WTC11 (cell line): ENCODE measurements around the gene PRKN. TPM values are rescaled to one million over a fixed set of nuclear protein-coding genes. Genes with fewer than 3 reads are reported as not detected.
A peak's percentile ranks its signal among the peaks of the same experiment; 100 is the strongest.

ENCODE experiments used
- ATAC-seq: fragments of 200-7000 bp; cut with Tn5 transposase; 2 replicates; pipeline ENCODE4 v1.10.0; 2021; ENCODE audit warnings: mild to moderate bottlenecking, moderate library complexity
- CTCF ChIA-PET: fragments of 300-600 bp; sonication (Branson Sonifier 250); formaldehyde crosslinking; loops from one replicate; lab custom pipeline; 2021; ENCODE audit warnings: antibody characterized with exemption; lab: Charles Lee
- POLR2A ChIA-PET: fragments of 350-600 bp; sonication (Branson Sonifier 250); formaldehyde crosslinking; loops from one replicate; lab custom pipeline; 2021; ENCODE audit warnings: antibody characterized with exemption; lab: Charles Lee
- DNase-seq: peaks from one replicate; pipeline ENCODE4 v3.0.0; 2021; ENCODE audit warnings: low spot score
- H3K27ac Mint-ChIP-seq: 2 replicates; pipeline ENCODE4 v1.8.0; 2021; ENCODE audit warnings: mixed read lengths
- H3K27me3 Mint-ChIP-seq: 2 replicates; pipeline ENCODE4 v1.8.0; 2021; ENCODE audit warnings: low read depth, mild to moderate bottlenecking, moderate library complexity, mixed read lengths
- H3K36me3 Mint-ChIP-seq: 2 replicates; pipeline ENCODE4 v1.8.0; 2021; ENCODE audit warnings: mixed read lengths
- H3K4me1 Mint-ChIP-seq: 2 replicates; pipeline ENCODE4 v1.8.0; 2022; ENCODE audit warnings: mixed read lengths
- H3K4me3 Mint-ChIP-seq: 2 replicates; pipeline ENCODE4 v1.8.0; 2021; ENCODE audit warnings: mild to moderate bottlenecking, moderate library complexity, mixed read lengths
- H3K9me3 Mint-ChIP-seq: 2 replicates; pipeline ENCODE4 v1.8.0; 2021; ENCODE audit warnings: mixed read lengths
- ATF2 ChIP-seq: sonication (generic); formaldehyde crosslinking; IDR thresholded peaks from 2 replicates; pipeline ENCODE4 v1.8.1; 2022; ENCODE audit warnings: low read depth, missing genetic modification reagents, borderline replicate concordance
- CTCF ChIP-seq: fragments of 200-600 bp; IDR thresholded peaks from 2 replicates; pipeline ENCODE4 v1.8.0; 2022; ENCODE audit warnings: antibody characterized with exemption
- EMX1 ChIP-seq: fragments of 250-450 bp; sonication (Bioruptor Pico); IDR thresholded peaks from 2 replicates; pipeline ENCODE4 v1.8.0; 2021; ENCODE audit warnings: mild to moderate bottlenecking
- ETV6 ChIP-seq: sonication (generic); formaldehyde crosslinking; IDR thresholded peaks from 2 replicates; pipeline ENCODE4 v1.8.1; 2022; ENCODE audit warnings: mild to moderate bottlenecking, missing genetic modification reagents
- IRF2 ChIP-seq: sonication (generic); formaldehyde crosslinking; IDR thresholded peaks from 2 replicates; pipeline ENCODE4 v1.8.0; 2022; ENCODE audit warnings: low read depth, missing genetic modification reagents, borderline replicate concordance
- KAT7 ChIP-seq: sonication (generic); formaldehyde crosslinking; IDR thresholded peaks from 2 replicates; pipeline ENCODE4 v1.8.1; 2023; ENCODE audit warnings: missing genetic modification reagents, mild to moderate bottlenecking, borderline replicate concordance
- MXD4 ChIP-seq: fragments of 250-450 bp; sonication (Bioruptor Pico); IDR thresholded peaks from 2 replicates; pipeline ENCODE4 v1.8.0; 2021; ENCODE audit warnings: mild to moderate bottlenecking, moderate library complexity, borderline replicate concordance
- NFE2L1 ChIP-seq: sonication (generic); formaldehyde crosslinking; IDR thresholded peaks from 2 replicates; pipeline ENCODE4 v1.8.1; 2023; ENCODE audit warnings: missing genetic modification reagents
- NR1H2 ChIP-seq: sonication (generic); formaldehyde crosslinking; IDR thresholded peaks from 2 replicates; pipeline ENCODE4 v1.9.0; 2021; ENCODE audit warnings: mild to moderate bottlenecking, moderate library complexity, missing genetic modification reagents
- OVOL2 ChIP-seq: fragments of 250-450 bp; sonication (Bioruptor Pico); IDR thresholded peaks from 2 replicates; pipeline ENCODE4 v1.9.0; 2021; ENCODE audit warnings: mild to moderate bottlenecking, borderline replicate concordance
- RORB ChIP-seq: fragments of 250-450 bp; sonication (Bioruptor Pico); IDR thresholded peaks from 2 replicates; pipeline ENCODE4 v1.9.0; 2021; ENCODE audit warnings: mild to moderate bottlenecking
- SMAD4 ChIP-seq: sonication (generic); formaldehyde crosslinking; IDR thresholded peaks from 2 replicates; pipeline ENCODE4 v1.8.0; 2022; ENCODE audit warnings: mild to moderate bottlenecking, missing genetic modification reagents
- TEAD1 ChIP-seq: sonication (generic); formaldehyde crosslinking; IDR thresholded peaks from 2 replicates; pipeline ENCODE4 v1.8.0; 2022; ENCODE audit warnings: mild to moderate bottlenecking, missing genetic modification reagents
- ZBTB21 ChIP-seq: sonication (generic); formaldehyde crosslinking; IDR thresholded peaks from 2 replicates; pipeline ENCODE4 v1.8.1; 2023; ENCODE audit warnings: mild to moderate bottlenecking, missing genetic modification reagents, borderline replicate concordance
- ZSCAN18 ChIP-seq: fragments of 250-450 bp; sonication (Bioruptor Pico); IDR thresholded peaks from 2 replicates; pipeline ENCODE4 v2.1.2; 2022; ENCODE audit warnings: mild to moderate bottlenecking, moderate library complexity
- total RNA-seq: library from RNA; stranded (reverse); gene quantifications from 3 replicates; pipeline ENCODE4 v1.2.3, GENCODE V29; 2021
- TF ChIP-seq, protein P1 (sequence below): sonication (generic); formaldehyde crosslinking; IDR thresholded peaks from 2 replicates; pipeline ENCODE4 v1.8.1; 2022; ENCODE audit warnings: low read depth, mild to moderate bottlenecking, moderate library complexity, missing genetic modification reagents, borderline replicate concordance
- TF ChIP-seq, protein P2 (sequence below): sonication (generic); formaldehyde crosslinking; IDR thresholded peaks from 2 replicates; pipeline ENCODE4 v1.8.1; 2023; ENCODE audit warnings: mild to moderate bottlenecking, missing genetic modification reagents, moderate library complexity
- TF ChIP-seq, protein P3 (sequence below): sonication (generic); formaldehyde crosslinking; IDR thresholded peaks from 2 replicates; pipeline ENCODE4 v1.8.1; 2023; ENCODE audit warnings: mild to moderate bottlenecking, missing genetic modification reagents, borderline replicate concordance
- TF ChIP-seq, protein P4 (sequence below): sonication (generic); formaldehyde crosslinking; IDR thresholded peaks from 2 replicates; pipeline ENCODE4 v1.8.1; 2022; ENCODE audit warnings: mild to moderate bottlenecking, moderate library complexity, missing genetic modification reagents

PRKN gene
- total RNA-seq, 1 experiment from 2014 or later = 0.59 TPM

DNA sequence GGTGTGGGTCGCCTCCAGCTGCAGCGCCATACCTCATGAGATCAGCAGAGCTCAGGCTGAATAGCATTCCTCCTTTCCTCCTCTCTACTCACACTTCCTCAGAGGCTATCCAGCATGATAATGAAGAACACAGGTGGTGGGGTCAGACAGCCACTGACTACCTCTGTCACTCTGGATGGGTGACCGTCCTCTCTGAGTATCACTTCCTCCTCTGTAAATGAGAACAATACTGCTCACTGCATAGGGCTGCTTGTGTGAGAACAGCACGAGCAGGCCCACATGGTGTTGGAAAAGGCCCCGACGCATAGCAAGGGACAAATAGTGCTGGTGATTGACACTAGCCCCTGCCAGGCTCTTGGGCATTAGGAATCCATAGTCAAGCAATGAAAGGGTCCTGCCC lies 239.1 kb downstream of the PRKN start:
- Mint-ChIP-seq H3K36me3 (no peaks in the 10 kb centered on the region), H3K4me1 (peaks cover 21% of the 10 kb centered on the region), H3K9me3 (peaks cover 7% of the 10 kb centered on the region; the same call in 1 of the 2 replicates), H3K27ac (peak overlapping the region; percentile 24; the same call in 1 of the 2 replicates), H3K4me3 (no peak overlapping the region), H3K27me3 (no peaks in the 10 kb centered on the region)
- ATAC-seq (peak; percentile 58), DNase-seq (no peak)
- CTCF ChIA-PET = no interaction called here
- TF ChIP-seq NR1H2 (CRISPR knock-in tag) (no peak), ZSCAN18 (CRISPR knock-in tag) (no peak), CTCF (no peak), ZBTB21 (CRISPR knock-in tag) (no peak), MXD4 (CRISPR knock-in tag) (no peak), EMX1 (CRISPR knock-in tag) (no peak), KAT7 (no peak)
- TF ChIP-seq, protein P1, sequence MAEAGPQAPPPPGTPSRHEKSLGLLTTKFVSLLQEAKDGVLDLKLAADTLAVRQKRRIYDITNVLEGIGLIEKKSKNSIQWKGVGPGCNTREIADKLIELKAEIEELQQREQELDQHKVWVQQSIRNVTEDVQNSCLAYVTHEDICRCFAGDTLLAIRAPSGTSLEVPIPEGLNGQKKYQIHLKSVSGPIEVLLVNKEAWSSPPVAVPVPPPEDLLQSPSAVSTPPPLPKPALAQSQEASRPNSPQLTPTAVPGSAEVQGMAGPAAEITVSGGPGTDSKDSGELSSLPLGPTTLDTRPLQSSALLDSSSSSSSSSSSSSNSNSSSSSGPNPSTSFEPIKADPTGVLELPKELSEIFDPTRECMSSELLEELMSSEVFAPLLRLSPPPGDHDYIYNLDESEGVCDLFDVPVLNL (CRISPR knock-in tag) = no peak
- POLR2A ChIA-PET = no interaction called here

- POLR2A ChIA-PET = no interaction called here
- Mint-ChIP-seq H3K27me3 (no peaks in the 10 kb centered on the region), H3K36me3 (no peaks in the 10 kb centered on the region), H3K27ac (no peak overlapping the region), H3K4me3 (no peak overlapping the region), H3K9me3 (peaks cover 7% of the 10 kb centered on the region; the same call in 1 of the 2 replicates), H3K4me1 (peaks cover 21% of the 10 kb centered on the region)
- DNase-seq (no peak), ATAC-seq (no peak)
- CTCF ChIA-PET = no interaction called here
- TF ChIP-seq, protein P2, sequence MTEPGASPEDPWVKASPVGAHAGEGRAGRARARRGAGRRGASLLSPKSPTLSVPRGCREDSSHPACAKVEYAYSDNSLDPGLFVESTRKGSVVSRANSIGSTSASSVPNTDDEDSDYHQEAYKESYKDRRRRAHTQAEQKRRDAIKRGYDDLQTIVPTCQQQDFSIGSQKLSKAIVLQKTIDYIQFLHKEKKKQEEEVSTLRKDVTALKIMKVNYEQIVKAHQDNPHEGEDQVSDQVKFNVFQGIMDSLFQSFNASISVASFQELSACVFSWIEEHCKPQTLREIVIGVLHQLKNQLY (CRISPR knock-in tag) = no peak
- no peak for TF ChIP-seq ETV6
- TF ChIP-seq KAT7 = no peak
- TF ChIP-seq, protein P3, sequence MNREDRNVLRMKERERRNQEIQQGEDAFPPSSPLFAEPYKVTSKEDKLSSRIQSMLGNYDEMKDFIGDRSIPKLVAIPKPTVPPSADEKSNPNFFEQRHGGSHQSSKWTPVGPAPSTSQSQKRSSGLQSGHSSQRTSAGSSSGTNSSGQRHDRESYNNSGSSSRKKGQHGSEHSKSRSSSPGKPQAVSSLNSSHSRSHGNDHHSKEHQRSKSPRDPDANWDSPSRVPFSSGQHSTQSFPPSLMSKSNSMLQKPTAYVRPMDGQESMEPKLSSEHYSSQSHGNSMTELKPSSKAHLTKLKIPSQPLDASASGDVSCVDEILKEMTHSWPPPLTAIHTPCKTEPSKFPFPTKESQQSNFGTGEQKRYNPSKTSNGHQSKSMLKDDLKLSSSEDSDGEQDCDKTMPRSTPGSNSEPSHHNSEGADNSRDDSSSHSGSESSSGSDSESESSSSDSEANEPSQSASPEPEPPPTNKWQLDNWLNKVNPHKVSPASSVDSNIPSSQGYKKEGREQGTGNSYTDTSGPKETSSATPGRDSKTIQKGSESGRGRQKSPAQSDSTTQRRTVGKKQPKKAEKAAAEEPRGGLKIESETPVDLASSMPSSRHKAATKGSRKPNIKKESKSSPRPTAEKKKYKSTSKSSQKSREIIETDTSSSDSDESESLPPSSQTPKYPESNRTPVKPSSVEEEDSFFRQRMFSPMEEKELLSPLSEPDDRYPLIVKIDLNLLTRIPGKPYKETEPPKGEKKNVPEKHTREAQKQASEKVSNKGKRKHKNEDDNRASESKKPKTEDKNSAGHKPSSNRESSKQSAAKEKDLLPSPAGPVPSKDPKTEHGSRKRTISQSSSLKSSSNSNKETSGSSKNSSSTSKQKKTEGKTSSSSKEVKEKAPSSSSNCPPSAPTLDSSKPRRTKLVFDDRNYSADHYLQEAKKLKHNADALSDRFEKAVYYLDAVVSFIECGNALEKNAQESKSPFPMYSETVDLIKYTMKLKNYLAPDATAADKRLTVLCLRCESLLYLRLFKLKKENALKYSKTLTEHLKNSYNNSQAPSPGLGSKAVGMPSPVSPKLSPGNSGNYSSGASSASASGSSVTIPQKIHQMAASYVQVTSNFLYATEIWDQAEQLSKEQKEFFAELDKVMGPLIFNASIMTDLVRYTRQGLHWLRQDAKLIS = no peak
- no peak for TF ChIP-seq RORB (CRISPR knock-in tag)
- TF ChIP-seq ATF2 (CRISPR knock-in tag) = no peak
- no peak for TF ChIP-seq SMAD4 (CRISPR knock-in tag)
- TF ChIP-seq OVOL2 = no peak
- no peak for TF ChIP-seq NFE2L1 (CRISPR knock-in tag)
- TF ChIP-seq MXD4 (CRISPR knock-in tag) = no peak
- TF ChIP-seq, protein P4, sequence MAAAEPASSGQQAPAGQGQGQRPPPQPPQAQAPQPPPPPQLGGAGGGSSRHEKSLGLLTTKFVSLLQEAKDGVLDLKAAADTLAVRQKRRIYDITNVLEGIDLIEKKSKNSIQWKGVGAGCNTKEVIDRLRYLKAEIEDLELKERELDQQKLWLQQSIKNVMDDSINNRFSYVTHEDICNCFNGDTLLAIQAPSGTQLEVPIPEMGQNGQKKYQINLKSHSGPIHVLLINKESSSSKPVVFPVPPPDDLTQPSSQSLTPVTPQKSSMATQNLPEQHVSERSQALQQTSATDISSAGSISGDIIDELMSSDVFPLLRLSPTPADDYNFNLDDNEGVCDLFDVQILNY = no peak
- TF ChIP-seq IRF2 (CRISPR knock-in tag) = no peak
- TF ChIP-seq TEAD1 (CRISPR knock-in tag) = no peak
Measured at GRCh38 chr6:162485464-162485863, 242.1 kb downstream of the PRKN start.
